HG03060 (cell line): ENCODE results near the gene BNIP2.
"Not testable (repeated sequence)": the region's sequence is repeated elsewhere in the genome, so short reads cannot be mapped to it uniquely, and the experiment has no call there.

Experiments
- ATAC-seq: cut with Tn5 transposase; IDR thresholded peaks from one replicate; pipeline ENCODE4 v1.9.1; 2021; ENCODE audit warnings: low read depth, moderate number of reproducible peaks; ENCODE audit not compliant: unreplicated experiment

BNIP2 gene

GRCh38 chr15:59689626-59690236 is 611 bp upstream of the BNIP2 start:
- no peak for ATAC-seq

GRCh38 chr15:59688423-59688781 is 718 bp downstream of the BNIP2 start:
- no peak for ATAC-seq

- no peak for ATAC-seq
Observed at GRCh38 chr15:59687836-59688235, 1.3 kb downstream of the BNIP2 start.

- no peak for ATAC-seq
Observed at GRCh38 chr15:59686389-59686788, 2.7 kb downstream of the BNIP2 start.

- ATAC-seq: no peak
Observed at GRCh38 chr15:59685737-59686297, 3.3 kb downstream of the BNIP2 start.

- ATAC-seq: no peak
Observed at GRCh38 chr15:59680870-59681269, 8.2 kb downstream of the BNIP2 start.

GRCh38 chr15:59680346-59680745 is 8.8 kb downstream of the BNIP2 start:
- no peak for ATAC-seq

GRCh38 chr15:59678620-59679019 is 10.5 kb downstream of the BNIP2 start:
- ATAC-seq: no peak

GRCh38 chr15:59678172-59678571 is 10.9 kb downstream of the BNIP2 start:
- ATAC-seq: no peak

- no peak for ATAC-seq
Observed at GRCh38 chr15:59676565-59676964, 12.6 kb downstream of the BNIP2 start.

DNA sequence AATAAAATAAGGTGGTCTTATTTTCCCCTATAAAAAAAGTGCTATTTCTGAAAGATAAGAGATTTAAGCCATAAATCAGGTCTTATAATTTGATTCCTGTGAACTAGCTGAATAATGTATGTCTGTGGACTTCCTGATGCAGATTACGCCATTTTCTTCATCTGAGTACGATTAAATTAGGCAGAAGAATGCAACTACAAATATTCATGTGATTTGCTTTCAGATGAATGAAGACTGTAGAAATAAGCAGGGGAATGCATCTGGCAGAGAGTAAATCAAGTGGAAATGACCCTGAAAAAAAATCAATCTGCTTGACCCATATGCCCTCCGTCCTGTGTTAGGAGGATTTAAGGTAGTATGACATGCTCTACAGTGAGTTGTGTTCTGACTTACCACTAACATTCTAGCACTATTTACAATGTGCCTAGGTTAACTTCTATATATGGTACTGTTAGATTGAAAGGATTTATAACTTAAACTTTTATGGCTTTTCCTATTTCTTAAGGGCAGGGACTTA is 14.7 kb downstream of the BNIP2 start:
- no peak for ATAC-seq

- no peak for ATAC-seq
Observed at GRCh38 chr15:59668556-59668955, 20.6 kb downstream of the BNIP2 start.

- no peak for ATAC-seq
Observed at GRCh38 chr15:59662260-59662659, 26.9 kb downstream of the BNIP2 start.

DNA sequence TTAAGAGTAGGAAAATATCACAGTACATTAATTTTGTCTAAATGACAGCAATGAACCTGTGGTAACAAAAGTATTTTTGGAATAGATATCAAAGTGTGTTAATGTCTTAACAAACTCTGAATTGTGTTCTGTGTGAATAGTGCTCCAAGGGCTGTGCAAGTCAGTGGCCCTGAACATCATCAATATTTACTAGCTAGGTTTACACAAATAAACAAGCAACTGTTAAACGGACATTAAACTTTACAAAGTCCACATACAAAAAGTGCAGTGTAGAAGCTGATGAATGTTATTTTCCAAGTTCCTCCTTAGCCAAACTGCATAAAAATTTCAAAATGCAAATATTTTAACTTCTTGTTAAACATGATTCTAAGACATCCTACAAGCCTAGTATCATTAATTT is 29.8 kb downstream of the BNIP2 start:
- ATAC-seq: no peak

GRCh38 chr15:59657635-59658125 is 31.4 kb downstream of the BNIP2 start:
- no peak for ATAC-seq

- peak; percentile 70 for ATAC-seq
Observed at GRCh38 chr15:59656897-59657634, 32.1 kb downstream of the BNIP2 start, which contains the start of gene GTF2A2. Gene GTF2A2 (minus strand): TSS chr15:59657515. CDS start chr15:59652277, 5,238 bp downstream.

DNA sequence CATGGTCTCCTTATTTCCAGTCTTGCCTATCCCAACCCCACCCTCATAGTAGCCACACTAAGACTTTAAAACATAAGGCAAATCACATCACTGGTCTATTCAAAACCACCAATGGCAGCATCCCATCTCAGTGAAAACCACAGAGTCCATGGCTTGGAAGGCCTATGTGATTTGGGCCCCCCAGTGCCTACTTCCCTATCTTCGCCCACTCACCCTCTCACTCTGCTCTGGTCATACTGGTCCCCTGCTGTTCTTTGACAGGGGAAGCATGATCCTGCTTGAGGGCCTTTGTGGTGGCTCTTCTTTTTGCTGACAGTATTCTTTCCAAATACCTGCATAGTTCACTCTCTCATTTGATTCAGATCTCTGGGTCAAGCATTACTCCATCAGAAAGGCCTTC is 35.1 kb downstream of the BNIP2 start:
- no peak for ATAC-seq

DNA sequence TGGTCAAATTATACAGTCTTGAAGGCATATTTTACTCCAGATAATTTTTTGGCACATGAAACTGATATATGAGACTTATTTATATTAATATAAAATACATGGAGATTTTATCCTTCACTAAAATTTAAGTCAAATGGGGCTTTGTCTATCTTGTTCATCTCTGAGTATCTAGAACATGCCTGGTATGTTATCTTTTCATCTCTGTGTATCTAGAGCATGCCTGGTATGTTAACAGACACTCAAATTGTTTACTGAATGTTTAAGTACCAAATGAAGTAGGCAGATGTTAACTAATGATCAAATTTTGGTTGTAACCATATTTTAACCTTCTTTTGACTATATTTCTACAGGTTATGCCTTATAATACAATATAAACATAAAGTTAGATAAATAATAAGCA is 39.5 kb downstream of the BNIP2 start:
- no peak for ATAC-seq

DNA sequence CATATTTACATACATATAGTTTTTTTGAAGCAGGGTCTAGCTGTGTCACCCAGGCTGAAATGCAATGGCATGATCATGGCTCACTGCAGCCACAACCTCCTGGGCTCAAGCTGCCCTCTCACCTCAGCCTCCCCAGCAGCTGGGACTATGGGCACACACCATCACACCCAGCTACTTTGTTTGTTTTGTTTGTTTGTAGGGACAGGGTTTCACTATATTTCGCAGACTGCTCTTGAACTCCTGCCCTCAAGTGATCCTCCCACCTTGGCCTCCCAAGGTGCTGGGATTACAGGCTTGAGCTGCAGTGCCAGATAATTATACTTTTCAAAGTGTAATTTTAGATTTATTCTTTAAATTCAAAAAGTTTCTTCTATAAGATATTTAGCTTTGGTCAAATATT is 42.0 kb downstream of the BNIP2 start:
- no peak for ATAC-seq

DNA sequence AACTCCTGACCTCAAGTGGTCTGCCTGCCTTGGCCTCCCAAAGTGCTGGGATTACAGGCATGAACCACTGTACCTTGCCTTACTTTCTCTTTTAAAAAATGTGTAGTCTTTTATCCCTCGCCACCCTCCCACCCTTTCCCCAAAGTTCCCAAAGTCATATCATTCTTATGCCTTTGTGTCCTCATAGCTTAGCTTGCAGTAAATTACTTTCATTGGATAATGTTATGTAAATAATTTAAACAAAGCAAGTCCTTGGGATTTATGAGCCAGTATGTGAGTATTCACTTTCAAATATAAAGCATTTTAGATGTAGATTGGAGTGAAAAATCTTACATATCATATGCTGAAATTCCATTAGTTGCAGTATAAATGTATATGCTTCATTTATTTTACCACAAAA is 42.8 kb downstream of the BNIP2 start:
- ATAC-seq: no peak

DNA sequence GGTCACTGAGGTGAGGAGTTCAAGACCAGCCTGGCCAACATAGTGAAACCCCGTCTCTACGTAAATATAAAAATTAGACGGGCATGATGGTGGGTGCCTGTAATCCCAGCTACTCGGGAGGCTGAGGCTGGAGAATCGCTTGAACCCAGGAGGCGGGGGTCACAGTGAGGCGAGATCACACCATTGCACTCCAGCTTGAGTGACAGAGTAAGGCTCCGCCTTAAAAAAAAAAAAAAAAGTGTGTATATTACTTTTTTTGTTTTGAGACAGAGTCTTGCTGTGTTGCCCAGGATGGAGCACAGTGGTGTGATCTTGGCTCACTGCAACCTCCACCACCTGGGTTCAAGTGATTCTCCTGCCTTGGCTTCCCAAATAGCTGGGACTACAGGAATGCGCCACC is 43.3 kb downstream of the BNIP2 start:
- not testable (repeated sequence) for ATAC-seq

DNA sequence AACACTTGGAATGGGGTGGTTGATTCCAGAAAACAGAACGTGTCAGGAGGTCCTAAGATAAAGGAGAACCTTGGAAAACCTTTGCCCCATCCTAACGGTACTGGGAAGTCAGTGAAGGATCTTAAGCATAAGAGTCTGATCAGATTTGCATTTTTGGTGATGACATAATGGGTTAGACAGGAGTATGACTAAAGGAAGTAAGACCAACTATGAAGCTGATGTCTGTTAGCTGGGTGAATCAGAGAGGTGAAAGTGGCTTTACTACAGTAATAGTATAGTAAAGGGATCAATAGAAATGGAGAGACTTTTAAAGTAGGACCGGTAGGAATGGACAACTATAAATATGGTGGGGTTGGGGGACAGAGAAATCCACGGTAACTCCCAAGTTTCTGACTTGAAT is 44.4 kb downstream of the BNIP2 start:
- ATAC-seq: no peak
